ENCODE measurements around the gene CEP164.
A peak's percentile ranks its signal among the peaks of the same experiment; 100 is the strongest.
"Not testable (repeated sequence)": the region's sequence is repeated elsewhere in the genome, so short reads cannot be mapped to it uniquely, and the experiment has no call there.

CEP164 gene

DNA sequence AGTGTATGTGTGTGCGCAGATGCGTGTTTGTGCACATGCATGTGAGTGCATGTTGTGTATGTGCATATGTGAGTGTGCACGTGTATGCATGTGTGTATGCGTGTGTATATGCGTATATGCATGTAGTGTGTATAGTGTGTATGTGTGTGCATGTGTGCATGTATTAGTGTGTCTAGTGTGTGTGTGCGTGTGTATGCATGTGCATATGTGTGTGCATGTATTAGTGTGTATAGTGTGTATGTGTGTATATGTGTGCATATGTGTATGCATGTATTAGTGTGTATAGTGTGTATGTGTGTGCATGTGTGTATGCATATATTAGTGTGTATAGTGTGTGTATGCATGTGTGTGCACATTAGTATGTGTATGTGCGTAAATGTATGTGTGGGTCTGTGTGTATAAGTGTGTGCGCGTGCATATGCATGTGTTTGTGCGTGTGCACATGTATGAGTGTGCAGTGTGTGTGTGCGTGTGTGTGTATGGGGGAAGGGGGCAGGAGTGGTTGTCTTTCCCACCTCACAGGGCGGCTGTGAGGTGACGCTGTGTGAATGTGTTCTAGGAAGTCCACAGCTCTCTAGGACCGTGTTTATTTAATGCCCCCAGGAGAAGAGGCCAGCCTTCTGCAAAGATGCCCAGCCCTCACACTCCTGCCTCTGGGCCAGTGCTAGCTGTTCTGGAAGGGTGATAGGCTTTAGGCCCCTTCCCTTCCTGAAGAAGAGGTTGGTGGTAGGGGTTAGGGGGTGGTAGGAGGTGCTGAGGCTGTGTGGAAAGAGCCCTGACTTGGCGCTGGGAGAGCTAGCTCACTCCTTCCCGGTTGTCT, 114.6 kb downstream of the CEP164 start:
- no peak for DNase-seq (ENCODE audit: low spot score)

DNA sequence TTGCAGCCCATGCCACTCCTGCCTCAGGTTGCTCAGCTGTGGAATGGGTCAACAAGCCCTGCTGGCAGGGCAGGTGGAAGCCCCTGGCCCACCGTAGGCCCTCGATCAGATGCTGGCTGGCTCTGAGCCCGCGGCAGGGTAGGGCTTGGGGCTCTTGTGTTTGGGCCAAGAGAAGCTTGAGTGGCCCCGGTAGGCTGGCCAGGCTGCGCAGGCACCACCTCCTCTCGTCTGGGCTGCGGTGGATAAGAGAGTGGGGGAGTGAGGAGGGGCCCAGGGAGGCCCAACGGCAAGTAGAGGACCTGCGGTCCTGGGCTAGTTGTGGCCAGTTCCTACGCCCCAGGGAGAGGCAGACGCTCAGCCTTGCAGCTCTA, 115.2 kb downstream of the CEP164 start:
- DNase-seq (ENCODE audit: low spot score) = no peak

DNA sequence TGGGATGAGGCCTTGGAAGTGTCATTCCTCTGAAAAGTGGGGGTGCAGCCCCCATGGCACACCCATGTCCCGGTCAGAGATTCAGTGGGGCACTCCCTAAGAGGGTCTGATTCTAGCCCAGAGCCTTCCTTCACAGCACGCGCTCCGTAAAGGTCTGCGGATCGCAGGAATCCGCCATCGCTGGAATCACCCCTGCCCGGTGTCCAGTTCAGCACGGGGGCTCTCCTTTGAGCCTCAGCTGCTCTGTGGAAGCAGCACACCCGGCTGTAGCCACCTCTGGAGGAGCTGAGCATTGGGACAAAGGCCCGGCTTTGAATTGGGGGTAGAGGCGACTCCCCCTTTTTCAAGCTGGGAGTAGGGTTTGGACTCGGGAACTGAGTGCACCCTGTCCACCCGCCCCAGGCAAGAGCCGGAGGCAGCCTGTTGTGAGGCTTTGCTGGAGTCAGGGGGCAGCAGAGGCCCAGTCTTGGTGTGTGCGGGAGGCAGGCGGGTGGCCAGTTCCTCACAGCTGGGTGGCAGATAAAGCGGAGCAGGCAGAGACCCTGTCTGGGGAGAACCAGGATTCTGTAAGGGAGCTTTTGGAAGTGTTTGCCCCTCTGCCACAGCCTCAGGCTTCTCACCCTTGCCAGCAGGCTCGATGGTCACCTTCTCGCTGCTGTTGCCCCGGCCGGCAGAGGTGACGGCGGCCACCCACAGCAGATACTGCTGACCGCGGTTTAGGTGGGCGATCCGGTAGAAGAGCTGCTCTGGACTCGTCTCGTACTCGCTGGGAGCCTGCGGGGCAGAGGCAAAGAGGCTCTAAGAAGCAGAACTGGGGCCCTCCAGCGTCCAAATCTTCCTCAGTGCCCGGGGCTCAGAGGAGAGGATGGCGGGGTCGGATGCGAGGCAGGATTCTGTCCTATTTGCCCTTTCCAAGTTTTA, 115.9 kb downstream of the CEP164 start:
- peak; percentile 84 for DNase-seq (ENCODE audit: low spot score)

DNA sequence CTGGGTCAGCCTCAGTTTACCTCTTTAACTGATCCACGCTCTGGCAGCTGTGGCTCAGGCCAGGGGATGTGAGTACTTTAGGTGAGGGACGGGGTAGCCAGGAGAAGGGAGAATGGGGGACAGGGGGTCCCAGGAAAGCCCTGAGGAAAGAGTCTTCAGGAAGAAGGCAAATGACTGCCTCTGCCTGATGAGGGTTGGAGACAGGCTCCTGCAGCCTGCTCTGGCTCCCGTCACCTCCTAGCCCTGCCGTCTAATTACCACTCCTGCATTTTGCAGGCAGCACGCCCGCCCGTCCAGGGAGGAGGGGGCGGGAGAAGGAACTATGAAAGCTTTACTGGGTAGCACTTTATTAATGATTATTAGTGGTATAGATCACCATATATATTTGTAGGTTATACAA, 116.6 kb downstream of the CEP164 start:
- DNase-seq (ENCODE audit: low spot score) = no peak

DNA sequence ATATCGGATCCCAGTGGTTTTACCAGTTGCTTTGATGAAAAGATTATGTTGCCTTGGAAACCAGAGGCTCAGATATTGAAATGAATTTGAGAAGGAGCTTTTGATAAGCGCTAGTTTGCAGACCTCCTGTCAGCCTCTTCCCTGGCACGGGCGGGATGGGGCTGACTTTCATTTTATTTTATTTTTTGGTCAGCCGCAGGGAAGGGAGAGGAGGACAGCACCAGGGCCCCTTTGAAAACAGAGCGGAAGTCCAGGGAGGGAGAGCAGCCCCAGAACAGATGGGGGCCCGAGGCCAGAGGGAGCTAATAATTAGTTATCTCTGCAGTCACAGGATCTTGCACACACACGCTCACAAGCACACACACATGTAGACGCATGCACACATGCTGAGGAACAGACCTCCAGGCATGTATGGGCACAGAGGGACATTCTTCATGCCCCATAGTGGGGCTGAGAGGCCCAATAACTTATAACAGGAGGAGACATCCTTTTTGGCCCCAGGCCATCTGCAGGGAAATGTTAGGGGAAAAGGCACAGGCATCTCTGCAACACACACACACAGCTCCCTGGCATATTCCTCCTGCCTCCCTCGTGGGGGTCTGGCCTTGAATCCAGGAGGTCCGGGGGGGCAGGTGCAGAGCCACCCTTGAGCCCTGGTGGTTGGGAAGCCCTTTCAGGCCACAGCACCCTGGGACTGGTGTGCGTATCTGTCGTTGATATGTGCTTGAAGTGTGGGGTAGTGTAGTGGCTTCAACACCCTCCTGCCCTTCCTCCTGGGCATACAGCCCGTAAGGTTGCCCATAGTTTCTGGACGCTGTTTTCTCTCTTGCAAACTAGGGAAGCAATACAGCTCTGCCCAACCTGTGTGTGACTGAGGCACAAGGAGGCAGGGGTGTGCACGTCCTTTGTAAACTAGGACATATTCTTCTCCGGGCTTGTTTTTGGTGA, 117.3 kb downstream of the CEP164 start:
- DNase-seq (ENCODE audit: low spot score) = no peak

DNA sequence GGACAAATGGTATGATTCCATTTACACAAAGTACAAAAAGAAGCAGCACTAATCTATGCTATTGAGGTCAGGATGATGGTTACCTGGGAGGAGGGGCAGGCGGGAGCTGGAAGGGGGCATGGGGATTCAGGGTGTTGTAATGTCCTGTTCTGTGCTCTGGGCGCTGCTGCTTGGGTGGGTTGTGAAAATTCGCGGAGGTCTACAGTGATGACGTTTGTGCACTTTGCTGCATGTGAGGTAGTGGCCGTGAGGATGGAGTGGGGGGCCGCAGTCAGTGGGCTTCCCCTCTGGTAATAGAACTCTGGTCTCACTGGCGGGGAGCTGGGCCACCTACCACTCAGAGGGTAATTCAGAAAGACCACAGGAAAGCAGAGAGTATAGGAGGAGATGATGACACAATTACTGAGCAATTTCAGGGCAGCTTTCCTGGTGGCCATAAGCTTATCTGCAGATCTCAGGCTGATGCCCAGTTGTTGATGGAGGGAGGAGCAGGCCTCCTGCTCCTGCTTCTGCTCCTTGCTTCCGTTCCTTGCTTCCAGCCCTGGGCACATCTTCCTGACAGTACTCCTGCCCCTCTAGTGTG, 121.5 kb downstream of the CEP164 start:
- DNase-seq (ENCODE audit: low spot score) = no peak

DNA sequence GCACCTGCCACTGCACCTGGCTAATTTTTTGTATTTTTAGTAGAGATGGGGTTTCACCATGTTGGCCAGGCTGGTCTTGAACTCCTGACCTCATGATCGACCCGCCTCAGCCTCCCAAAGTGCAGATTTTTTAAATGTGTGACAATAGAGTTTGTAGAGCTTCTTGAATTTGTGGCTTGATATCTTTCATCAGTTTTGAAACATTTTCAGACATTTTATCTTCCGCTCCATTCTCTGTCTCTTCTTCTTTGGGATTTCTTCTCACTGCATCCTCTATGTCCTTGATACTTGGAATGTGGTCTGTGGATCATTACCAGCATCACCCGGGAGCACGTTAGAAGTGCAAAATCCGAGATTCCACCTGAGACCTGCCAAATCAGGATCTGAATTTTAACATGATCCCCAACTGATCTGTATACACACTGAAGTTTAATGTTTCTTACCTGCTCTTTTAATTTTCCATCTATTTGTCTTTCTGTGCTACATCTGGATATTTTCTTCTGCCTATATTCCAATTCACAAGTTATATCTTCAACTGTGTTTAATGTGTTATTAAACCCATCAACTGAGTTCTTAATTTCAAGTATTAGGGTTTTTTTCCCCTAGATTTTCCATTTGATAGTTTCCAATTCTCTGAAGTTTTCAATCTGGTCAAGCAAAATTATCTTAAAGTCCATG, 126.4 kb downstream of the CEP164 start:
- no peak for DNase-seq (ENCODE audit: low spot score)

DNA sequence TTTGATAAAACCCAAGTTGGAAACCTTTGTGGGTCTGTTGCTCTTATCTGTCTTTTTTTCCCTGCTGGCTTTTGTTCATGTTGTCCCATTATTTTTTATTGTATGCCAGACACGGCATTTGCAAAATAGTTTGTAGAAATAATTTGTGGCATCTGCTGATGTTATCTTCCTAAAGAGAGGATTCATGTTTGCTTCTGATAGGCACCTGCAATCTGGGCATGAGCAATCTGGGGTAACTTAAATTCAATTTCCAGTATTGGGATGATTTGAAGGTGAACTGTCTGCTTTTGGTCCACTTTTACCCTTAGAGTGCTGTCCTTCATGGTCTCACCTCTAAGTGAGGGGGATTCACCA, 126.9 kb downstream of the CEP164 start:
- DNase-seq (ENCODE audit: low spot score) = no peak

DNA sequence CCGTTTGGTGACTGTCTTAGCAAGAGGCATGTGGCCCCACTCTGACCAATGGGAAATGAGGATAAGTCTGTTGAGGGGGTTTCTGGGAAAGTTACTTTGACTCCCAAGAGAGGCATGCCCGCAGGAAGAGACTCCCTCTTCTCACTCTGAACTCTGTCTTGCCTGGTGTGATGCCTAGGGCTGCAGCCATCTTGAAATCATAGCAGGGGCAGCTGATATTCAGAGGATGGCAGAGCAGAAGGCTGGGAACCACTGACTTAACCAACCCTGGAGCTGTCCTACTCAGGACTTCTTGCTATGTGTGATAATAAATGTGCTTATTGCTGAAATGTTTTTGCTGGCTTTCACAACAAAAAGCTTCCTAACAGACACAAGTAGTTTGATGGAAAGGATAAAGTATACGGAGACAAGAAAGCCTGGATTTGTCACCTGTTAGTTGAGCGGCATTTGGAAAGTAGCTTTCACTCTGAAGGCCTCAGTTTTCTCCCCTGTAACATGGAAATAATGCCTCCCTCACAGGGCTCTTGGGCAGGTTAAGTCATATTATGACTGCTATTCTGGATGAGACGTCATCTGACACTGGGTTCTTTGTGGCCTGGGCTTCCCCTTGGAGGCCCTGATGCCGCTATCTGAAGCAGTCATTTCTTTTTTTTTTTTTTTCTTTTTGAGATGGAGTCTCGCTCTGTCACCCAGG, 128.5 kb downstream of the CEP164 start:
- DNase-seq (ENCODE audit: low spot score) = no peak

DNA sequence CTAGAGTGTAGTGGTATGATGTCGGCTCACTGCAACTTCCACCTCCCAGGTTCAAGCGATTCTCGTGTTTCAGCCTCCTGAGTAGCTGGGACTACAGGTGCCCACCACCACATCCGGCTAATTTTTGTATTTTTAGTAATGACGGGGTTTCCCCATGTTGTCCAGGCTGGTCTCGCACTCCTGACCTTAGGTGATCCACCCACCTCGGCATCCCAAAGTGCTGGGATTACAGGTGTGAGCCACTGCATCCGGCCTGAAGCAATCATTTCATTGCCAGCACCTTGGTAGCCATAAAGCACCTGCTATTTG, 129.0 kb downstream of the CEP164 start:
- DNase-seq (ENCODE audit: low spot score) = not testable (repeated sequence)

DNA sequence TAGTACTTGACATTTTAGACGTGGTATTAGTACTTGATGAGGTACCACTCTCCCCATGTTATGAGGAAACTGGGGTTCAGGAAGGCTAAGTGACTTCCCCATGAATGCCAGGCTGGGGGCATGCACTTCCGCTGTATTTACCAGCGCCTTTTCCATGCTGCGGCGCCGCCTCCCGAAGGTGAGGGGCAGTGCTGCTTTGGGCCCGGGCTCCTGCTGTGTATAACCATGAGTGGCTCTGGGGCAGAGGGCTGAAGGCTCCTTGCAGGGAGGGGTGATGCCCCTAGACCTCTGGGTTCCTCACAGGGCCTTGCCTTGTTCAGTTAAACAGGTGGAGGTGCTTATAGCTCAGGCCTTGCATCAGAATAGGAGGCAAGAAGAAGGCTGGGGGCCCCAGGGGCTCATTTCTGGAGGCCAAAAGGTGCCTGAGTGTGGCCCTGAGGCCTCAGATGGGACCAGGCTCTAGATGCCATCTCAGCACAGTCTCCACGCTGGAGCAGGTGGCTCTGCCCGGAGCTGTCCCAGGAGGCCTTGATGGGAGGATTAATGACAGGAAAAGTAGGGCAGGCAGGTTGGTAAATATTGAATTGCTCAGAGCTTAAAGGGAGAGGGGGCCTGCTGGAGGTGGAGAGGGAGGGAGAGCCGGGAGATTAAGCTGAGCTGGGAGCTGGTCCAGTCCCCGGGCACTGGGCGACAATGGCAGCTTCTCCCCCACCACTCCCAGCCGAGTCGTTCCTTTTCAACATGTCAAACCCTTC, 129.6 kb downstream of the CEP164 start:
- no peak for DNase-seq (ENCODE audit: low spot score)

DNA sequence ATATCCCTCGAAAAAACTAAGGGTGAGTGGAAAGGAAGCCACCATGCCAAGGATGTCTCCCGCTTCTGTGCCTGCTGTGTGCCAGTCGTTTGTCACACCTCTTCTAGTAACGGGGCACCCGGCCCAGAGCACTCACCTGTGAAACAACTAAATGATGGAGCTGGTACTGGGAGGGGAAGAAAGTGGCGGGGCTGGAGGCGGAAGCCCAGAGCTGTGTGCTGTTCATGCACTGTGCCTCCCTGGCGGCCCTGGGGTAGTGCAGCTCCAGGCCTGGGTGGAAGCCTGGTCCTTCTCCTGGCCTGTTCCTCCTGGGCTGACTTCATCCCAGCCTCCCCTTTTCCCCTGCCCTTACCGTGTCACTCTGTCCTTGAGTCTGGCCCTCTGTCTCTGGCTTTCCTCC, 130.2 kb downstream of the CEP164 start:
- DNase-seq (ENCODE audit: low spot score) = no peak

DNA sequence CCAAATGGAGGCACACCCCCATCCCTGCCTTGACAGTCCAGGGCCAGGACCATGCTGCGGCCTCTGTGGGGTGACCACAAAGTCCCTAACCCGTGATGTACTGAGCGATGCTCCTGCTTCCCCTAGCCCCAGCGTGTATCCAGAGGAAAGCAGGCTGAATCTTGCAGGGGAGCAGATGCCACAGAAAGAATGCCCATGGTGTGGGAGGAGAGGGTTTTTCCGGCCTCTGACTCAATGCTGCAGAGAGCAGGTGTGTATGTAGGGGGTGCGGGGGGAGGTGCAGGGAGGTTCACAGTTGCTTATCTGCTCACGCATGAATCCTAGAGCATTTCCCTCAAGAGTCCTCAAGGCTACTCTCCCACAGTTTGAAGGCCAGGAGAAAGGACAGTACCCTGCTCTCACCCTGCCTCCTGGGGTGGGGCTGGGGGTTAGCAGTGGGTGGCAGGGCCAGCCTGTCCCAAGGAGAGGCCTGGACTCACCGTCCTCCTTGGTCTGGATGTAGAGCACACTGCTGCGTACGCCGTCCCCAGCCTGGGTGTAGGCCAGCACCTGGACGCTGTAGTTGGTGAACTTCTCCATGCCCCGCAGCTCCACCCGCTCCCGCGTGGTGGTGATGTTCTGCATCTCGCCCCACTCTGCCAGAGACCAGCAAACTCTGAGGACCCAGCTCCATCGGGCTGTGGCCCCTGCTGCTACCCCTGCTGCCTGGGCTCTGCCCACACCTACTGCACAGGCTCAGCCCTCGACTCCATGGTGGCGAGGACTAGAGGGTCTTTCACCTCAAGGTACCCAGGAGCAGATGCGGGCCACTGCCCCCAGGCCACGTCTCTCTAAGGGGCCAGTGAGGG, 130.8 kb downstream of the CEP164 start:
- DNase-seq (ENCODE audit: low spot score) = no peak

DNA sequence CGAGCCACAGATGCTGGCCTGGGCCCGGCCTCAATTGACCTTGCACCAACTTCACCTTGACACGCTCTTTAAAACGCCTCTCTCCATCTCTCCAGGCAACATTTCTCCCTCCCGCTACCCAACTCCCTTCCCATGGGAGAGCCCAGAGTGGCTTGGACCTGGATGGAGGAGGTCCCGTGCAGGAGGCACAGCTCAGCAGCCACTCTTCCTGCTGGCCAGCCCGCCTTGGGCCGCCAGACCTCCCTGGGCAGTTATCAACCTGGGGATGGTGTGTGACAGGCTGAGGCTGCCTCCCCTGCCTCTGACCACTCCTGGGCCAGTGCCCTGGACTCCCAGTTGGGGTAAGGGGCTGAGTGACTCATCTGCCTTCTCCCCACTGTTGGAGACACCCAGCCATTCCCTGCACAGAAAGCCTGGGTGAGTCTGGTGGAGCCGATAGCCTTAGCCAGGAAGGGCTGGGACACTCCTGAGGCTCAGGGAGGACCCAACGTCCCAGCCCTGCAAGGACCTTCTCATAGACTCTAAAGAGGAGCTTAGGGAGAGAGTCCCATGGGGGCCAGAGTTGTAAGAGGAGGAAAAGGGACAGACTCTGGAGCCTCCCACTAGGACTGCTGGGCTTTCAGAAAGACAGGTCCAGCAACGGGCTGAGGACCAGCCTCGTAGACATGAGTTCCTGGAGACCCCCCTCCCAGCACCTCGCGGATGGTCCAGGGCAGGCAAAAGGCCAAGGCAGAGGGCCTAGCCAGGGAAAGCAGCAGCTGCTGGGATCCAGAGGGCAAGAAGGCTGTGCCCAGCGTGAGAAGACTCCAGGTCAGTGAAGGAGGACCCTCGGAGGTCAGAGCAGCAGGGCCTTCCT, 131.7 kb downstream of the CEP164 start:
- DNase-seq (ENCODE audit: low spot score) = no peak

DNA sequence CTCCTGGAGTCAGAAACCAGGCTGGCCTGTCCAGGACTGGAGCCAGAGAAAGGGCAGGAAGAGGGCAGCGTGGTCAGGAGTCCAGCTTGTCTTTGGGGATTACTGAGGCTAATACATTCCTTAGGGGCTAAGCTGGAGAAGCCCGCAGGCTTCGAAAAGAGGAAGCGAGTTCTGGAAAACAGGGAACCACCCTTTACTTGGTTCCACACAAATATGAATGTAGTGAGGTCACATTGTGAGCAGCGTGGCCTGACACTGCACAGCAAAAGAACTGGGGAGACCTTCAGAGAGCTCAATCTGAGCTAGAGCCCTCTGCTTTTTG, 132.3 kb downstream of the CEP164 start:
- DNase-seq (ENCODE audit: low spot score) = no peak

DNA sequence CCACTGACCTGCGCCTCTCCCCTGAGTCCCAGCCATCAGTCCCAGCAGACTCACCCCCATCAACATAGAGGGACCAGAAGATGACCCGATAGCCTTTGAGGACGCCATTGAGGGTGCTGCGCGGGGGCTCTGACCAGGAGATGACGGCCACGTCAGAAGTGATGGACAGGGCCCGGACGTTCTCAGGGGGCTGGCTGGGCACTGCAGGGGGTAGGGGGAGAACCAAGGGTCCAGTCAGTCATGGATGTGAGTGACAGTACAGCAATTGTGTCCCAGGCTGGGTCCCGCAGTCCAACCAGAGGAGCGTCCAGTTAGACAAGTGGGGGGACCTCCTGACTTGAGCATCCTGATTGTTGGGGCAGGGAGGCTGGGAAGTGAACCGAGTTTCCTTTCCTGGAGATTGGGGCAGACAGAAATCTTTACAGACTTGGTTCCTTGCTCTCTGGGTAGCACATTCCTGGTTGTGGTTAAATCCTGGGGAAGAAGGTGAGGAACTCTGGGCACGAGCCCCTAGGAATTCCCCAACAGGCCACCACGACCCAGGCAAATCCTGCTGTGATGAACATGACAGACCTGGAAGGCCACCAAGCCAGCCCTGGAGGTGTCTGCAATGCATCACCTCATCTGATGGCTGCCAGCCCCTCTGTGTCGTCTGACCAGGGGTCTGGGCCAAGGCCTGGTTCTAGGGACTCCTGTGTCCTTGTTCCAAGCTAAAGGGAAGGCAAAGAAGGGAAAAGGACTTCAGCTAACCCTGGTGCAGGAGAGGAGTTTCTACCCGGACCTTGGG, 133.9 kb downstream of the CEP164 start:
- no peak for DNase-seq (ENCODE audit: low spot score)

DNA sequence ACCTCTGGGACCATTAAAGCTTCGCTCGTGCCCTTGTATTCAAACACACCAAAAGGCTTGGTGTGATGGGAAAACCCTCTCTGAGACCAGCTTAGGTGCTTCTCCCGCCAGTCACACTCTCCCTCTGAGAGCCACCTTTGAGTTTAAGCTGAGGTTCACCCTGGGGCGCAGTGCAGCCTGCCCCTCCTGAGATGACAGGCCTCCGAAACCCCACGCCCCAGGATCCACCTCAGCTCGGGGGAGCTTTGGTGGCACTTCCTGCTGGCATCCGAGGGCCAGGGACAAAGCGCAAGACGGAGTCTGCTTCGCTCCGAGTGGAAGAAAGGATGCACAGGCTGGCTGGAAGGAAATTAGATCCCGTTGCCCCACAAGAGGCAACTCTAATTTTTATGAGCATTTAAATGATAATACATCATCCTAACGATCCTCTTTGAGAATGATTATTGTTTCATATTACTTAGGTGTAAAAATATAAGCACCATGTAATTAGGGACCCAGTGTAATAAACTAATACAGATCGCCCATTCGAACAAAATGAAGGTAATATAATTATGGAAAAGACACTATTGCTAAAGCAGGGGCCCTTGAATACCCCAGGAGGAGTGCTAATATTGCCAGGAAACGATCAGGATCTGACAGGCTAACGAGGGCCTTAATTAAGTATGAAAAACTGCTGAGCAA, 134.7 kb downstream of the CEP164 start:
- DNase-seq (ENCODE audit: low spot score) = no peak
